ENCODE measurements around the gene LAPTM5. TPM values are rescaled to one million over a fixed set of nuclear protein-coding genes. Genes with fewer than 3 reads are reported as not detected.

LAPTM5 gene
- total RNA-seq, 4 donors from 2014 or later, result 21.1 to 67.8 (median 43.1) TPM

DNA sequence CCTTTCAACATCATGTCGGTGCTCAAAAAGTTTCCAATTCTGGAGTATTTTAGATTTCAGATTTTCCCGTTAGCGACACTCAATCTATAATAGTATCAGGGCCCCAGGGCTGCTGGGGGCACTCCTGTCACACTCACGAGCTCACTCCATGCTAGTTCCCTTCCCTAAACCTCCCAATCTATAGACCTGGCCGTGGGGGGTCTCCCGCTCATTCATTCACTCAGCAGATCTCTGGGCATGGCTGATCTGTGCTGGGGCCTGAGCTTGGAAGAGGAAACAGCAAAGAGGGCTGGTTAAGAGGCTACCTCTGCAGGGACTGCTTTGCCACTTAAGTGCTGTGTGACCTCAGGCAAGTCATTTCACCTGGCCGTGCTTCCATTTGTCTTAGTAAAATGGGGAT, 46.8 kb upstream of the LAPTM5 start:
- TF ChIP-seq POLR2A (IDR thresholded peaks at IDR 0.05) (no peak), EP300 (IDR thresholded peaks at IDR 0.05) (no peak)
- TF ChIP-seq, protein P1, sequence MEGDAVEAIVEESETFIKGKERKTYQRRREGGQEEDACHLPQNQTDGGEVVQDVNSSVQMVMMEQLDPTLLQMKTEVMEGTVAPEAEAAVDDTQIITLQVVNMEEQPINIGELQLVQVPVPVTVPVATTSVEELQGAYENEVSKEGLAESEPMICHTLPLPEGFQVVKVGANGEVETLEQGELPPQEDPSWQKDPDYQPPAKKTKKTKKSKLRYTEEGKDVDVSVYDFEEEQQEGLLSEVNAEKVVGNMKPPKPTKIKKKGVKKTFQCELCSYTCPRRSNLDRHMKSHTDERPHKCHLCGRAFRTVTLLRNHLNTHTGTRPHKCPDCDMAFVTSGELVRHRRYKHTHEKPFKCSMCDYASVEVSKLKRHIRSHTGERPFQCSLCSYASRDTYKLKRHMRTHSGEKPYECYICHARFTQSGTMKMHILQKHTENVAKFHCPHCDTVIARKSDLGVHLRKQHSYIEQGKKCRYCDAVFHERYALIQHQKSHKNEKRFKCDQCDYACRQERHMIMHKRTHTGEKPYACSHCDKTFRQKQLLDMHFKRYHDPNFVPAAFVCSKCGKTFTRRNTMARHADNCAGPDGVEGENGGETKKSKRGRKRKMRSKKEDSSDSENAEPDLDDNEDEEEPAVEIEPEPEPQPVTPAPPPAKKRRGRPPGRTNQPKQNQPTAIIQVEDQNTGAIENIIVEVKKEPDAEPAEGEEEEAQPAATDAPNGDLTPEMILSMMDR (IDR thresholded peaks at IDR 0.05), result no peak
- Histone ChIP-seq H3K36me3 (no peaks in the 10 kb centered on the region), H3K27ac (peak overlapping the region in 2 of 4 donors; percentile 70 to 72), H3K4me1 (peaks cover 0 to 60% (median 17%) of the 10 kb centered on the region in 4 donors), H3K9me3 (no peaks in the 10 kb centered on the region), H3K27me3 (no peaks in the 10 kb centered on the region), H3K4me3 (no peak overlapping the region)
- DNase-seq (ENCODE audit: low spot score in 2 of 2), result no peak
- 85 to 92% methylated on average over 7 of the region's 7 CpGs for WGBS, 2 donors

DNA sequence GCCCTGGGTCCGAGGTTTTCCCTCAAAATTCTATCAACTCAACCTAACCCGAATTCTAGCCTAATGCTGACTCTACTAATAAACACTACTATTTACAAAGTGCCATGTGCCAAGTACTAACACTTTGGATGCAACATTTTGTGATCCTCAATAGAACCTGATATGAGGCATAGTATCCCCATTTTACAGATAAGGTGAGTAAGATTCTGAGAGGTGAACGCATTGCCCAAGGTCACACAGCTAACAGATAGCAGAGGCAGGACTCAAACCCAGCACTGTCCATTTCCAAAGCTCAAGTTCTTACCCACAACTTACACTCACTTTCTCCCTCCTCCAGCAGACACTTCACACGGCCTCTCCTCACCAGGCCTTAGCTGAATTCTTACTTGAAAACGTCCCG, 46.0 kb upstream of the LAPTM5 start:
- no peaks in the 10 kb centered on the region for H3K27me3 ChIP-seq
- peaks cover 0 to 61% (median 22%) of the 10 kb centered on the region in 4 donors for H3K4me1 ChIP-seq
- no peak for DNase-seq (ENCODE audit: low spot score in 2 of 2)
- no peak for TF ChIP-seq POLR2A (IDR thresholded peaks at IDR 0.05)
- TF ChIP-seq EP300 (IDR thresholded peaks at IDR 0.05), result no peak
- TF ChIP-seq, protein P1 (IDR thresholded peaks at IDR 0.05), result no peak
- 74 to 78% methylated on average over 6 of the region's 6 CpGs for WGBS, 2 donors
- H3K4me3 ChIP-seq, result no peak overlapping the region
- H3K36me3 ChIP-seq, result no peaks in the 10 kb centered on the region
- peak overlapping the region in 2 of 4 donors; percentile 11 to 72 for H3K27ac ChIP-seq
- no peaks in the 10 kb centered on the region for H3K9me3 ChIP-seq

DNA sequence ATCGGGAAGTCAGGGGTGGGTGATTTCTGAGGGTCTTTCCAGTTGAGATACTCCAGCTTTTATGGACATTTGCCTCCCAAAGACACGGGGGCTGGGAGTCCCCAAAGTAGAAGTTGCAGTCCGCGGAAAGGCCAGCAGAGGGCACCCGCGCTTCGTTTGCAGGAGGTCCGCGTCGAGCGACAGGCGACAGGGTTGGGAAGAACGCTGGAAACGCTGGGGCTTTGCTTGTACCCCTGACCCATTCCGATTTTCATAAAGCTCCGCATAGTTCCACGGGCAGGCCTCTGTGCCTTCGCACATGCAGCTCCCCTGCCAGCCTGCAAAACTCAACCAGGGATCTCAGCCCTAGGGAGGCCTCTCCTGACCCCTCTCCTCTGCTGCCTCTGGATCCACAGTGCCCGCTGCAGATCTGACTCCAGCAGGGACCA, 44.2 kb upstream of the LAPTM5 start:
- Histone ChIP-seq H3K36me3 (no peaks in the 10 kb centered on the region), H3K9me3 (no peaks in the 10 kb centered on the region), H3K27me3 (no peaks in the 10 kb centered on the region), H3K27ac (peak overlapping the region in 3 of 4 donors; percentile 31 to 63 (median 58)), H3K4me3 (no peak overlapping the region), H3K4me1 (peaks cover 0 to 61% (median 25%) of the 10 kb centered on the region in 4 donors)
- TF ChIP-seq EP300 (IDR thresholded peaks at IDR 0.05), result no peak
- TF ChIP-seq, protein P1 (IDR thresholded peaks at IDR 0.05), result peak; percentile 92 to 97 (median 94)
- DNase-seq (ENCODE audit: low spot score in 2 of 2), result peak; percentile 79 to 91
- 3 to 8% methylated on average over 8 to 19 of the region's 19 CpGs for WGBS, 2 donors

DNA sequence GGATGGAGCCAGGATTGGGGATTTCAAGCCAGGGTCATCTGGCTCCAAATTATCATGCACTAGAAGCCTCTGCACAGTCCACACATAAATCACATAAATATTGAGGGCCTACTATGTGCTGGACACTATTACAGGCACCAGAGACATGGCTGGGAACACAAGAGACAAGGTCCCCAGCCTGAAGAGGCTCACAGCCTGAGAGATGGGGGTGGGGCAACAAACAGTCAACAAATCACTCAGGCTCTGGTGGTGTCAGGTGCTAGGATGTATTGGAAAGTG, 41.6 kb upstream of the LAPTM5 start:
- TF ChIP-seq EP300 (IDR thresholded peaks at IDR 0.05) (no peak), POLR2A (IDR thresholded peaks at IDR 0.05) (no peak)
- TF ChIP-seq, protein P1 (IDR thresholded peaks at IDR 0.05), result no peak
- H3K27me3 ChIP-seq, result no peaks in the 10 kb centered on the region
- DNase-seq (ENCODE audit: low spot score in 2 of 2), result no peak
- H3K4me3 ChIP-seq, result no peak overlapping the region
- H3K27ac ChIP-seq, result peak overlapping the region in 2 of 4 donors; percentile 76 to 86
- peaks cover 0 to 47% (median 25%) of the 10 kb centered on the region in 4 donors for H3K4me1 ChIP-seq
- no peaks in the 10 kb centered on the region for H3K36me3 ChIP-seq
- no peaks in the 10 kb centered on the region for H3K9me3 ChIP-seq

DNA sequence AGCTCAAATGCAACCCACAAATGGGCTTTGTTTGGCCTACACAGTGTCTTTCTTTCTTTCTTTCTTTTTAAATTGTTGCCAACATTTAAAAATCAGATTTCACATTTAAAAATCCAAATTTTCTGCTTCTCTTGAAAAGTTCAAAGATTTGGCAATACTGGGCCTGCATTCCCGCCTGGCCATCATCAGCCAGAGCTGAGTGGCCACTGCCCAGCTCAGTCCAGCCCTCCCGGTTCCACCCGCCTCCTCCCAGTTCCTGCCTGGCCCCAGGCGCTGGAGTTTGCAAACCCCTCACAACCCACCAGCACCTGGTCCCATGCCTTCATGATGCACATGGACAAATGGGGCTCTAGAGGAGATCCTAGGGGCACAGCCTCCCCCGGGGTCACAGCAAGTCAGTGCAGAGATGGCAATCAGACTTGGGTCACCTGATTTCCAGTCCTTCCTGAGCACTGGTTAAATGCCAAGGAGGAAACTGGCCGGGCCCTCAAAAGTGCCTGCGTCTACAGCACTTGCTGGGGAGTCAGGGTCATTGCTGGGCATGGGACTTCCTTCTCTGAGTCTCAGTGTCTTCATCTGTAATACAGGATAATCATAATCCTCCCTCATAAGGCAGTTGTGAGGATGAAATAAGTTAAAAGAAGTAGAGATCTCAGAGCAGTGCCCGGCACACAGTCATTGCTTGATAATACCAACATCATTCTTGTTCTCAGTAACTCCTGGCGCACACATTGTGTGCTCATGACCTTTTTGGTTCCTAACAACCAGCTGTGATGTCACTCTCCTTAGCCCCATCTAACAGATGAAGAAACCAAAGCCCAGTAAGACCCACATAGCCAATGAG, 41.0 kb upstream of the LAPTM5 start:
- Histone ChIP-seq H3K27ac (peak overlapping the region; percentile 26 to 86 (median 66)), H3K9me3 (no peaks in the 10 kb centered on the region), H3K4me3 (no peak overlapping the region), H3K36me3 (no peaks in the 10 kb centered on the region), H3K27me3 (no peaks in the 10 kb centered on the region), H3K4me1 (peaks cover 0 to 47% (median 25%) of the 10 kb centered on the region in 4 donors)
- WGBS, 2 donors, result 37 to 40% methylated on average over 8 to 9 of the region's 9 CpGs
- TF ChIP-seq, protein P1 (IDR thresholded peaks at IDR 0.05), result no peak
- no peak for TF ChIP-seq POLR2A (IDR thresholded peaks at IDR 0.05)
- TF ChIP-seq EP300 (IDR thresholded peaks at IDR 0.05), result peak in 1 of 2 donors; percentile 51
- peak in 1 of 2 donors; percentile 56 for DNase-seq (ENCODE audit: low spot score in 2 of 2)
